ENCODE results near the gene TNFRSF25. TPM values are rescaled to one million over a fixed set of nuclear protein-coding genes. Genes with fewer than 3 reads are reported as not detected.

Gene TNFRSF25
- total and polyA plus RNA-seq, 2 of the 8 experiments (the other 6 are each of a cell fraction or from before 2014, with no cell fraction given), result 10.7 to 19.5 TPM

- TF ChIP-seq SRF (IDR thresholded peaks at IDR 0.05; ENCODE audit: low read depth, low read length) (no peak), YY1 (IDR thresholded peaks at IDR 0.05; ENCODE audit: low read depth, low read length) (peak; percentile 21; the same call in 1 of the 2 replicates), POU5F1 (IDR thresholded peaks at IDR 0.05; ENCODE audit: low read depth, low read length) (no peak), RXRA (IDR thresholded peaks at IDR 0.05; ENCODE audit: insufficient read depth, low read depth, low read length) (no peak), CBX8 (IDR thresholded peaks at IDR 0.05; ENCODE audit: borderline replicate concordance, low read depth, low read length) (no peak), HDAC2 (IDR thresholded peaks at IDR 0.05; ENCODE audit: borderline replicate concordance in 1 of 2, low read depth in 2 of 2, low read length in 2 of 2) (peak in 1 of 2 experiments; percentile 81; a peak in 1 of 4 replicates), RAD21 (IDR thresholded peaks at IDR 0.05 in 1 of 2, conservative IDR thresholded peaks at IDR 0.05 in 1 of 2; ENCODE audit: low read depth in 2 of 2, low read length in 2 of 2) (peak in 1 of 2 experiments; percentile 1; a peak in 1 of 4 replicates), POLR2AphosphoS5 (IDR thresholded peaks at IDR 0.05; ENCODE audit: low read depth, low read length) (no peak), TEAD4 (IDR thresholded peaks at IDR 0.05; ENCODE audit: low read depth, low read length) (no peak), TAF1 (IDR thresholded peaks at IDR 0.05; ENCODE audit: low read depth, low read length) (peak; percentile 26; the same call in 1 of the 2 replicates), ATF3 (IDR thresholded peaks at IDR 0.05; ENCODE audit: insufficient read depth, low read depth, low read length) (no peak), MAX (IDR thresholded peaks at IDR 0.05) (peak; percentile 56; the same call in 1 of the 2 replicates), GTF2F1 (IDR thresholded peaks at IDR 0.05; ENCODE audit: borderline replicate concordance, low read depth, low read length) (no peak), SP2 (IDR thresholded peaks at IDR 0.05; ENCODE audit: low read length) (no peak)
Measured at GRCh38 chr1:6490181-6491080, 24.5 kb upstream of the TNFRSF25 start (continued).

Data from H1 (cell line).